Liver (tissue), 9 donors: ENCODE data around the gene OMA1. TPM values are rescaled to one million over a fixed set of nuclear protein-coding genes. Genes with fewer than 3 reads are reported as not detected.

Experiments used
- DNase-seq: peaks from one replicate; pipeline ENCODE4 v3.0.0-alpha.2; 2017; ENCODE audit warnings: low spot score
- H3K27ac ChIP-seq, 2 donors: one replicate each; pipeline ENCODE4 v1.7.0; 2013; ENCODE audit warnings: inconsistent platforms in 2 of 2, low read length in 2 of 2, control low read depth in 1 of 2, low read depth in 1 of 2, mild to moderate bottlenecking in 1 of 2
- H3K27me3 ChIP-seq, 4 donors: one replicate each; pipeline versions ENCODE4 v1.6.1 to v1.7.0; 2013; ENCODE audit warnings: low read length in 3 of 4, inconsistent platforms in 1 of 4, mild to moderate bottlenecking in 1 of 4, moderate library complexity in 1 of 4; ENCODE audit not compliant: control insufficient read depth in 4 of 4, insufficient read depth in 4 of 4
- H3K36me3 ChIP-seq, 4 donors: one replicate each; pipeline versions ENCODE4 v1.6.1 to v1.7.0; 2013; ENCODE audit warnings: low read length in 3 of 4, mild to moderate bottlenecking in 3 of 4, low read depth in 1 of 4, moderate library complexity in 1 of 4; ENCODE audit not compliant: control insufficient read depth in 4 of 4, insufficient read depth in 3 of 4
- H3K4me1 ChIP-seq, 4 donors: one replicate each; pipeline versions ENCODE4 v1.6.1 to v1.7.0; 2013; ENCODE audit warnings: low read length in 3 of 4, mild to moderate bottlenecking in 3 of 4, moderate library complexity in 1 of 4; ENCODE audit not compliant: control insufficient read depth in 4 of 4, insufficient read depth in 4 of 4
- H3K4me3 ChIP-seq, 3 donors: one replicate each; pipeline versions ENCODE4 v1.6.1 to v1.7.0; 2013; ENCODE audit warnings: low read length in 3 of 3, control low read depth in 1 of 3, low read depth in 1 of 3, mild to moderate bottlenecking in 1 of 3
- H3K9ac ChIP-seq, 2 donors: one replicate each; pipeline ENCODE4 v1.7.0; 2013; ENCODE audit warnings: low read length in 2 of 2, mild to moderate bottlenecking in 2 of 2, moderate library complexity in 2 of 2, control low read depth in 1 of 2, low read depth in 1 of 2
- H3K9me3 ChIP-seq, 4 donors: one replicate each; pipeline versions ENCODE4 v1.6.1 to v1.7.0; 2013; ENCODE audit warnings: low read length in 3 of 4; ENCODE audit not compliant: control insufficient read depth in 4 of 4
- EGR1 ChIP-seq, 2 donors: IDR thresholded peaks; 2 replicates each; pipeline ENCODE4 v1.6.1; 2016 to 2018; ENCODE audit warnings: antibody characterized with exemption in 2 of 2, low read depth in 2 of 2
- FOXA1 ChIP-seq: IDR thresholded peaks from 2 replicates; pipeline ENCODE4 v1.6.1; 2016; ENCODE audit warnings: antibody characterized with exemption
- FOXA2 ChIP-seq: IDR thresholded peaks from 2 replicates; pipeline ENCODE4 v1.6.1; 2016; ENCODE audit warnings: antibody characterized with exemption
- GABPA ChIP-seq, 2 donors: IDR thresholded peaks in 1 of 2; conservative IDR thresholded peaks in 1 of 2; 2 replicates each; pipeline ENCODE4 v1.6.1; 2016; ENCODE audit warnings: antibody characterized with exemption in 2 of 2, mild to moderate bottlenecking in 1 of 2, moderate library complexity in 1 of 2
- HNF4A ChIP-seq, 2 donors: conservative IDR thresholded peaks; 2 replicates each; pipeline ENCODE4 v1.6.1; 2016; ENCODE audit warnings: antibody characterized with exemption in 2 of 2, mild to moderate bottlenecking in 2 of 2
- HNF4G ChIP-seq: IDR thresholded peaks from 2 replicates; pipeline ENCODE4 v1.6.1; 2016; ENCODE audit warnings: antibody characterized with exemption
- JUND ChIP-seq, 2 donors: IDR thresholded peaks; 2 replicates each; pipeline ENCODE4 v1.6.1; 2016; ENCODE audit warnings: antibody characterized with exemption in 2 of 2
- NR2F2 ChIP-seq: IDR thresholded peaks from 2 replicates; pipeline ENCODE4 v1.6.1; 2016; ENCODE audit warnings: antibody characterized with exemption
- RAD21 ChIP-seq, 2 donors: IDR thresholded peaks; 2 replicates each; pipeline ENCODE4 v1.6.1; 2016; ENCODE audit warnings: antibody characterized with exemption in 2 of 2, mild to moderate bottlenecking in 2 of 2
- RXRA ChIP-seq, 2 donors: IDR thresholded peaks; 2 replicates each; pipeline ENCODE4 v1.6.1; 2017 to 2018; ENCODE audit warnings: antibody characterized with exemption in 2 of 2, mild to moderate bottlenecking in 1 of 2
- TAF1 ChIP-seq: conservative IDR thresholded peaks from 2 replicates; pipeline ENCODE4 v1.6.1; 2016; ENCODE audit warnings: antibody characterized with exemption, mild to moderate bottlenecking
- YY1 ChIP-seq: IDR thresholded peaks from 2 replicates; pipeline ENCODE4 v1.6.1; 2016; ENCODE audit warnings: antibody characterized with exemption, mild to moderate bottlenecking
- WGBS: extraction: QIAGEN DNeasy Blood & Tissue Kit; methylation state at CpG from one replicate; pipeline ENCODE4 v1.1.7; 2013; 5-methylcytosine and 5-hydroxymethylcytosine counted together
- polyA plus RNA-seq, 2 donors: library from polyadenylated mRNA; stranded (reverse) in 1 of 2; unstranded in 1 of 2; fragments of 200-250 nt in 1 of 2; fragments of >200 nt in 1 of 2; fragmentation: Nextera tagmentation in 1 of 2; extraction: Ambion mirVana in 1 of 2; gene quantifications; one replicate each; pipeline versions ENCODE4 v1.2.1 to v1.2.3, GENCODE V29; 2013 to 2015
- total RNA-seq, 2 donors: library from RNA; depleted of rRNA; stranded (reverse); fragments of >200 nt; gene quantifications; one replicate each; pipeline ENCODE4 v1.2.3, GENCODE V29; 2014
- TF ChIP-seq, protein P1 (sequence below): IDR thresholded peaks from 2 replicates; pipeline ENCODE4 v1.6.1; 2016; ENCODE audit warnings: antibody characterized with exemption, mild to moderate bottlenecking
- TF ChIP-seq, protein P2 (sequence below): IDR thresholded peaks from 2 replicates; pipeline ENCODE4 v1.6.1; 2016; ENCODE audit warnings: antibody characterized with exemption
- TF ChIP-seq, protein P3 (sequence below): fragments of 150-350 bp; IDR thresholded peaks from 2 replicates; pipeline ENCODE4 v1.5.1; 2017; ENCODE audit warnings: improper control_type of control experiment, low read depth, low read length; ENCODE audit not compliant: missing input control
- TF ChIP-seq, protein P4 (sequence below): IDR thresholded peaks from 2 replicates; pipeline ENCODE4 v1.6.1; 2016; ENCODE audit warnings: antibody characterized with exemption
- TF ChIP-seq, protein P5 (sequence below): IDR thresholded peaks from 2 replicates; pipeline ENCODE4 v1.6.1; 2016; ENCODE audit warnings: antibody characterized with exemption
- donor health status: healthy.
- donor health status: healthy.
- donor health status: healthy.
- donor health status: healthy.
- donor health status: healthy.

OMA1 gene
- total and polyA plus RNA-seq, 4 donors = 9.1 to 31.0 (median 16.1) TPM

DNA sequence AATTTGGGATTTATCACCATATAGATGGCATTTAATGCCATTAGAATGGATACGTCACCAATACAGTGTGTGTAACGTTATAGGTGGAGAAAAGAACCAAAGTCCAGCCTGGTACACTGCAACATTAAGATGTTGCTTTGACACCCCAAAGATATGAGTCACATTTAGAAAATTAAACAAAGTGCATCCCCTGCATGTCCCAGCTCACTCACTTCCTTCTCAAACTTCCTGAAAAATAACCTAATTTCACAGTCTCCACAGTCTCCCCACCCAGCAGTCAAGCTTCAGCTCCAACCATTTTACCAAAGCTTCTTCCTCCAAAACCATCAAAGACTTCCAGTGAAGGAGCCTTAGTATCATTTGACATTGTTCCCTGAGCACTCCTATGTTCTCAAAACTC, 111.9 kb downstream of the OMA1 start (continued):
- TF ChIP-seq, protein P1, sequence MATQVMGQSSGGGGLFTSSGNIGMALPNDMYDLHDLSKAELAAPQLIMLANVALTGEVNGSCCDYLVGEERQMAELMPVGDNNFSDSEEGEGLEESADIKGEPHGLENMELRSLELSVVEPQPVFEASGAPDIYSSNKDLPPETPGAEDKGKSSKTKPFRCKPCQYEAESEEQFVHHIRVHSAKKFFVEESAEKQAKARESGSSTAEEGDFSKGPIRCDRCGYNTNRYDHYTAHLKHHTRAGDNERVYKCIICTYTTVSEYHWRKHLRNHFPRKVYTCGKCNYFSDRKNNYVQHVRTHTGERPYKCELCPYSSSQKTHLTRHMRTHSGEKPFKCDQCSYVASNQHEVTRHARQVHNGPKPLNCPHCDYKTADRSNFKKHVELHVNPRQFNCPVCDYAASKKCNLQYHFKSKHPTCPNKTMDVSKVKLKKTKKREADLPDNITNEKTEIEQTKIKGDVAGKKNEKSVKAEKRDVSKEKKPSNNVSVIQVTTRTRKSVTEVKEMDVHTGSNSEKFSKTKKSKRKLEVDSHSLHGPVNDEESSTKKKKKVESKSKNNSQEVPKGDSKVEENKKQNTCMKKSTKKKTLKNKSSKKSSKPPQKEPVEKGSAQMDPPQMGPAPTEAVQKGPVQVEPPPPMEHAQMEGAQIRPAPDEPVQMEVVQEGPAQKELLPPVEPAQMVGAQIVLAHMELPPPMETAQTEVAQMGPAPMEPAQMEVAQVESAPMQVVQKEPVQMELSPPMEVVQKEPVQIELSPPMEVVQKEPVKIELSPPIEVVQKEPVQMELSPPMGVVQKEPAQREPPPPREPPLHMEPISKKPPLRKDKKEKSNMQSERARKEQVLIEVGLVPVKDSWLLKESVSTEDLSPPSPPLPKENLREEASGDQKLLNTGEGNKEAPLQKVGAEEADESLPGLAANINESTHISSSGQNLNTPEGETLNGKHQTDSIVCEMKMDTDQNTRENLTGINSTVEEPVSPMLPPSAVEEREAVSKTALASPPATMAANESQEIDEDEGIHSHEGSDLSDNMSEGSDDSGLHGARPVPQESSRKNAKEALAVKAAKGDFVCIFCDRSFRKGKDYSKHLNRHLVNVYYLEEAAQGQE = no peak
- TF ChIP-seq FOXA2 = no peak
- TF ChIP-seq NR2F2 = no peak
- TF ChIP-seq, protein P2, sequence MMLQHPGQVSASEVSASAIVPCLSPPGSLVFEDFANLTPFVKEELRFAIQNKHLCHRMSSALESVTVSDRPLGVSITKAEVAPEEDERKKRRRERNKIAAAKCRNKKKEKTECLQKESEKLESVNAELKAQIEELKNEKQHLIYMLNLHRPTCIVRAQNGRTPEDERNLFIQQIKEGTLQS = no peak
- TF ChIP-seq RAD21 (IDR thresholded peaks at IDR 0.05) = no peak
- TF ChIP-seq TAF1 = no peak
- no peak for TF ChIP-seq FOXA1
- no peak for TF ChIP-seq YY1

DNA sequence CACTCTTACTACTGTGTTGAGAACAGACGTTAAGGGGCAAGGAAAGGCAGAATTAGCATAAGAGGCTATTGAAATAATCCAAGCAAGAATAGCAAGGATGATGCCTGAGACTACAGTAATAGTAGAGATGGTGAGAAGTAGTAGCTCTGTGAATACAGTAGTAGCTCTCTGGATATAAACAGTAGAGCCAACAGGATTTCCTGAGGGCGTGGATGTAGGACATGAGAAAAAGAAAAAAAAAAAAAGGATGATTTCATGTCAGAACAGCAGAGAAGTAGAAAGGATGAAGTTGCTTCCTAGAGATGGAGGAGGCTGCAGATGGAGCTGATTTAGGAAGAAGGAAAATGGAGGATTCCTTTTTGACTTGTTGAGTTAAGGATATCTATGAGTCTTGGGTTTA, 112.3 kb downstream of the OMA1 start:
- no peaks in the 10 kb centered on the region for H3K36me3 ChIP-seq
- DNase-seq = no peak
- H3K27ac ChIP-seq = no peak overlapping the region
- no peak overlapping the region for H3K4me3 ChIP-seq
- H3K4me1 ChIP-seq = peaks cover 0 to 18% (median 9%) of the 10 kb centered on the region in 4 donors
- no peak for TF ChIP-seq YY1
- TF ChIP-seq RXRA (IDR thresholded peaks at IDR 0.05) = no peak
- TF ChIP-seq RAD21 (IDR thresholded peaks at IDR 0.05) = no peak
- no peak for TF ChIP-seq NR2F2
- no peak for TF ChIP-seq HNF4G
- TF ChIP-seq EGR1 (IDR thresholded peaks at IDR 0.05; ENCODE audit: low read depth in 2 of 2) = no peak
- TF ChIP-seq TAF1 = no peak
- no peak for TF ChIP-seq FOXA1
- TF ChIP-seq, protein P1 = no peak
- TF ChIP-seq, protein P3, sequence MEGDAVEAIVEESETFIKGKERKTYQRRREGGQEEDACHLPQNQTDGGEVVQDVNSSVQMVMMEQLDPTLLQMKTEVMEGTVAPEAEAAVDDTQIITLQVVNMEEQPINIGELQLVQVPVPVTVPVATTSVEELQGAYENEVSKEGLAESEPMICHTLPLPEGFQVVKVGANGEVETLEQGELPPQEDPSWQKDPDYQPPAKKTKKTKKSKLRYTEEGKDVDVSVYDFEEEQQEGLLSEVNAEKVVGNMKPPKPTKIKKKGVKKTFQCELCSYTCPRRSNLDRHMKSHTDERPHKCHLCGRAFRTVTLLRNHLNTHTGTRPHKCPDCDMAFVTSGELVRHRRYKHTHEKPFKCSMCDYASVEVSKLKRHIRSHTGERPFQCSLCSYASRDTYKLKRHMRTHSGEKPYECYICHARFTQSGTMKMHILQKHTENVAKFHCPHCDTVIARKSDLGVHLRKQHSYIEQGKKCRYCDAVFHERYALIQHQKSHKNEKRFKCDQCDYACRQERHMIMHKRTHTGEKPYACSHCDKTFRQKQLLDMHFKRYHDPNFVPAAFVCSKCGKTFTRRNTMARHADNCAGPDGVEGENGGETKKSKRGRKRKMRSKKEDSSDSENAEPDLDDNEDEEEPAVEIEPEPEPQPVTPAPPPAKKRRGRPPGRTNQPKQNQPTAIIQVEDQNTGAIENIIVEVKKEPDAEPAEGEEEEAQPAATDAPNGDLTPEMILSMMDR = no peak
- TF ChIP-seq, protein P4, sequence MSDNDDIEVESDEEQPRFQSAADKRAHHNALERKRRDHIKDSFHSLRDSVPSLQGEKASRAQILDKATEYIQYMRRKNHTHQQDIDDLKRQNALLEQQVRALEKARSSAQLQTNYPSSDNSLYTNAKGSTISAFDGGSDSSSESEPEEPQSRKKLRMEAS = no peak
- TF ChIP-seq, protein P5, sequence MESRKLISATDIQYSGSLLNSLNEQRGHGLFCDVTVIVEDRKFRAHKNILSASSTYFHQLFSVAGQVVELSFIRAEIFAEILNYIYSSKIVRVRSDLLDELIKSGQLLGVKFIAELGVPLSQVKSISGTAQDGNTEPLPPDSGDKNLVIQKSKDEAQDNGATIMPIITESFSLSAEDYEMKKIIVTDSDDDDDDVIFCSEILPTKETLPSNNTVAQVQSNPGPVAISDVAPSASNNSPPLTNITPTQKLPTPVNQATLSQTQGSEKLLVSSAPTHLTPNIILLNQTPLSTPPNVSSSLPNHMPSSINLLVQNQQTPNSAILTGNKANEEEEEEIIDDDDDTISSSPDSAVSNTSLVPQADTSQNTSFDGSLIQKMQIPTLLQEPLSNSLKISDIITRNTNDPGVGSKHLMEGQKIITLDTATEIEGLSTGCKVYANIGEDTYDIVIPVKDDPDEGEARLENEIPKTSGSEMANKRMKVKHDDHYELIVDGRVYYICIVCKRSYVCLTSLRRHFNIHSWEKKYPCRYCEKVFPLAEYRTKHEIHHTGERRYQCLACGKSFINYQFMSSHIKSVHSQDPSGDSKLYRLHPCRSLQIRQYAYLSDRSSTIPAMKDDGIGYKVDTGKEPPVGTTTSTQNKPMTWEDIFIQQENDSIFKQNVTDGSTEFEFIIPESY = no peak
- no peak for TF ChIP-seq FOXA2
- TF ChIP-seq, protein P2 = no peak
- TF ChIP-seq HNF4A (conservative IDR thresholded peaks at IDR 0.05) = no peak
- no peak for TF ChIP-seq GABPA (IDR thresholded peaks at IDR 0.05 in 1 of 2, conservative IDR thresholded peaks at IDR 0.05 in 1 of 2)
- TF ChIP-seq JUND (IDR thresholded peaks at IDR 0.05) = no peak
- 81% methylated on average over 2 of the region's 2 CpGs for WGBS
- no peaks in the 10 kb centered on the region for H3K9me3 ChIP-seq
- no peaks in the 10 kb centered on the region for H3K27me3 ChIP-seq
- no peak overlapping the region for H3K9ac ChIP-seq
